H1 (cell line): ENCODE results near the gene TIAL1. TPM values are rescaled to one million over a fixed set of nuclear protein-coding genes. Genes with fewer than 3 reads are reported as not detected.

Experiments used
- CTCF ChIA-PET: fragments of 300-600 bp; sonication (Branson Sonifier 250); formaldehyde crosslinking; loops from one replicate; lab custom pipeline; 2021; ENCODE audit not compliant: partially characterized antibody; lab: Charles Lee
- POLR2A ChIA-PET: fragments of 300-600 bp; sonication (Branson Sonifier 250); formaldehyde crosslinking; loops from one replicate; lab custom pipeline; 2021; ENCODE audit warnings: inconsistent platforms; ENCODE audit not compliant: partially characterized antibody; lab: Charles Lee
- DNase-seq, 2 experiments: peaks; one replicate each; pipeline versions ENCODE4 v3.0.0 to v3.0.0-alpha.2; 2010 to 2022; ENCODE audit warnings: low spot score in 2 of 2, low read depth in 1 of 2, mixed read lengths in 1 of 2
- FAIRE-seq: peaks from 2 replicates; lab custom pipeline; 2011; peaks lifted over from hg19 to GRCh38; lab: Jason Lieb, UNC
- H2AFZ ChIP-seq: 2 replicates; pipeline ENCODE4 v1.8.1; 2012; ENCODE audit warnings: low read length, inconsistent platforms
- H2AK5ac ChIP-seq: 2 replicates; pipeline ENCODE4 v1.6.1; 2013; ENCODE audit warnings: low read depth, low read length
- H2BK120ac ChIP-seq: replicated peaks from 2 replicates; pipeline ENCODE3; 2013; ENCODE audit warnings: low read depth, low read length, inconsistent platforms
- H2BK12ac ChIP-seq: 2 replicates; pipeline ENCODE4 v1.6.1; 2013; ENCODE audit warnings: low read depth, low read length
- H2BK15ac ChIP-seq: 2 replicates; pipeline ENCODE4 v1.6.1; 2013; ENCODE audit warnings: low read length
- H2BK20ac ChIP-seq: 2 replicates; pipeline ENCODE4 v1.6.1; 2013; ENCODE audit warnings: low read length
- H2BK5ac ChIP-seq: 2 replicates; pipeline ENCODE4 v1.6.1; 2013; ENCODE audit warnings: low read depth, low read length
- H3K14ac ChIP-seq: 2 replicates; pipeline ENCODE4 v1.6.1; 2013; ENCODE audit warnings: inconsistent platforms; ENCODE audit not compliant: insufficient read length
- H3K18ac ChIP-seq: 2 replicates; pipeline ENCODE4 v1.6.1; 2013; ENCODE audit warnings: low read length; ENCODE audit errors: extremely low read depth
- H3K23ac ChIP-seq: 2 replicates; pipeline ENCODE4 v1.6.1; 2013; ENCODE audit warnings: inconsistent platforms; ENCODE audit not compliant: insufficient read length
- H3K23me2 ChIP-seq: 2 replicates; pipeline ENCODE4 v1.6.1; 2013; ENCODE audit warnings: low read depth, low read length
- H3K27ac ChIP-seq: 2 replicates; pipeline ENCODE4 v1.6.1; 2011; ENCODE audit warnings: low read depth, low read length, inconsistent platforms
- H3K27me3 ChIP-seq, 4 experiments: replicated peaks in 1 of 4; 1 replicate in 1 of 4; 2 replicates in 3 of 4; pipeline versions ENCODE4 v1.6.1 to v1.8.1; 2011 to 2013; ENCODE audit warnings: low read length in 3 of 4, mild to moderate bottlenecking in 3 of 4, inconsistent platforms in 2 of 4, mixed read lengths in 2 of 4, moderate library complexity in 1 of 4; ENCODE audit not compliant: control insufficient read depth in 3 of 4, insufficient read depth in 3 of 4; ENCODE audit errors: extremely low read depth in 1 of 4
- H3K36me3 ChIP-seq, 4 experiments: 2 replicates each; pipeline versions ENCODE4 v1.6.1 to v1.8.1; 2011 to 2013; ENCODE audit warnings: mild to moderate bottlenecking in 4 of 4, low read length in 3 of 4, moderate library complexity in 2 of 4, control low read depth in 1 of 4, inconsistent platforms in 1 of 4; ENCODE audit not compliant: insufficient read depth in 4 of 4, control insufficient read depth in 2 of 4
- H3K4ac ChIP-seq: replicated peaks from 2 replicates; pipeline ENCODE3; 2013; ENCODE audit warnings: low read length, low read depth, mixed read lengths, inconsistent platforms; ENCODE audit not compliant: insufficient read length
- H3K4me1 ChIP-seq, 4 experiments: replicated peaks in 1 of 4; 1 replicate in 1 of 4; 2 replicates in 3 of 4; pipeline versions ENCODE4 v1.6.1 to v1.8.1; 2011 to 2013; ENCODE audit warnings: low read length in 3 of 4, inconsistent platforms in 2 of 4, mixed read lengths in 1 of 4; ENCODE audit not compliant: insufficient read depth in 4 of 4, control insufficient read depth in 3 of 4
- H3K4me2 ChIP-seq, 2 experiments: 2 replicates each; pipeline versions ENCODE4 v1.6.1 to v1.8.1; 2011 to 2013; ENCODE audit warnings: low read depth in 2 of 2, low read length in 2 of 2, control low read depth in 1 of 2, inconsistent platforms in 1 of 2, mild to moderate bottlenecking in 1 of 2; ENCODE audit not compliant: insufficient read depth in 1 of 2
- H3K4me3 ChIP-seq, 4 experiments: fragments of 200-600, 300-600 bp in 1 of 4; sonication (generic), shearing (Covaris generic), sonication (Bioruptor Twin) in 1 of 4; 2 replicates each; pipeline versions ENCODE4 v1.5.1 to v1.8.1; 2011 to 2016; ENCODE audit warnings: low read length in 4 of 4, low read depth in 3 of 4, control low read depth in 2 of 4, inconsistent platforms in 2 of 4, mild to moderate bottlenecking in 2 of 4, mixed read lengths in 1 of 4, moderate library complexity in 1 of 4; ENCODE audit not compliant: insufficient read depth in 2 of 4; ENCODE audit errors: extremely low read depth in 1 of 4
- H3K56ac ChIP-seq: replicated peaks from 2 replicates; pipeline ENCODE3; 2013; ENCODE audit warnings: low read depth, mild to moderate bottlenecking, mixed read lengths, low read length, inconsistent platforms; ENCODE audit not compliant: insufficient read length
- H3K79me1 ChIP-seq: 2 replicates; pipeline ENCODE4 v1.6.1; 2013; ENCODE audit warnings: low read depth, low read length, control low read depth
- H3K79me2 ChIP-seq, 2 experiments: 2 replicates each; pipeline versions ENCODE4 v1.6.1 to v1.8.1; 2012 to 2013; ENCODE audit warnings: low read length in 2 of 2, mild to moderate bottlenecking in 2 of 2, inconsistent platforms in 1 of 2; ENCODE audit not compliant: insufficient read depth in 2 of 2, control insufficient read depth in 1 of 2
- H3K9ac ChIP-seq, 4 experiments: replicated peaks in 1 of 4; 1 replicate in 1 of 4; 2 replicates in 3 of 4; pipeline versions ENCODE4 v1.6.1 to v1.8.1; 2011 to 2013; ENCODE audit warnings: low read depth in 3 of 4, low read length in 3 of 4, control low read depth in 2 of 4, mild to moderate bottlenecking in 2 of 4, moderate library complexity in 2 of 4, inconsistent platforms in 1 of 4; ENCODE audit errors: extremely low read depth in 1 of 4
- H3K9me3 ChIP-seq, 2 experiments: 2 replicates each; pipeline versions ENCODE4 v1.6.1 to v1.8.1; 2012 to 2013; ENCODE audit warnings: mild to moderate bottlenecking in 2 of 2, moderate library complexity in 2 of 2, control low read depth in 1 of 2, inconsistent platforms in 1 of 2, low read depth in 1 of 2, low read length in 1 of 2, mixed read lengths in 1 of 2; ENCODE audit not compliant: insufficient read depth in 2 of 2
- H4K20me1 ChIP-seq, 2 experiments: replicated peaks in 1 of 2; 2 replicates each; pipeline versions ENCODE3 to v1.8.1; 2011 to 2013; ENCODE audit warnings: inconsistent platforms in 2 of 2, low read length in 2 of 2, mild to moderate bottlenecking in 1 of 2; ENCODE audit not compliant: insufficient read depth in 2 of 2, control insufficient read depth in 1 of 2
- H4K5ac ChIP-seq: 2 replicates; pipeline ENCODE4 v1.6.1; 2013; ENCODE audit warnings: low read length, low read depth, mixed read lengths, inconsistent platforms; ENCODE audit not compliant: insufficient read length
- H4K8ac ChIP-seq: 2 replicates; pipeline ENCODE4 v1.8.0; 2013; ENCODE audit warnings: mild to moderate bottlenecking, moderate library complexity, low read length, inconsistent platforms; ENCODE audit not compliant: insufficient read depth; ENCODE audit errors: extremely low read depth
- H4K91ac ChIP-seq: replicated peaks from 2 replicates; pipeline ENCODE3; 2013; ENCODE audit warnings: low read length, mixed read lengths, inconsistent platforms; ENCODE audit not compliant: insufficient read length
- CHD1 ChIP-seq: IDR thresholded peaks from 2 replicates; pipeline ENCODE4 v1.6.1; 2012; ENCODE audit warnings: low read depth, low read length, improper control_type of control experiment
- CREB1 ChIP-seq: IDR thresholded peaks from 2 replicates; pipeline ENCODE4 v1.6.1; 2012; ENCODE audit warnings: inconsistent platforms
- NANOG ChIP-seq: IDR thresholded peaks from 2 replicates; pipeline ENCODE4 v1.6.1; 2011; ENCODE audit warnings: low read length, low read depth, mild to moderate bottlenecking, inconsistent platforms; ENCODE audit not compliant: insufficient read depth, poor library complexity, severe bottlenecking
- RXRA ChIP-seq: IDR thresholded peaks from 2 replicates; pipeline ENCODE4 v1.6.1; 2011; ENCODE audit warnings: low read depth, mild to moderate bottlenecking, low read length, moderate library complexity; ENCODE audit not compliant: insufficient read depth
- SP1 ChIP-seq: IDR thresholded peaks from 2 replicates; pipeline ENCODE4 v1.6.1; 2011; ENCODE audit warnings: low read depth, low read length
- SP4 ChIP-seq: IDR thresholded peaks from 2 replicates; pipeline ENCODE4 v1.6.1; 2012; ENCODE audit warnings: low read length, inconsistent platforms
- SRF ChIP-seq: IDR thresholded peaks from 2 replicates; pipeline ENCODE4 v1.6.1; 2011; ENCODE audit warnings: mild to moderate bottlenecking, low read depth, low read length, moderate library complexity
- TAF1 ChIP-seq: IDR thresholded peaks from 2 replicates; pipeline ENCODE4 v1.6.1; 2011; ENCODE audit warnings: mild to moderate bottlenecking, low read depth, low read length
- TBP ChIP-seq: IDR thresholded peaks from 2 replicates; pipeline ENCODE4 v1.6.1; 2011; ENCODE audit warnings: low read depth, low read length, improper control_type of control experiment
- WGBS, 2 experiments: shearing (Covaris generic) in 1 of 2; methylation state at CpG; one replicate each; pipeline versions ENCODE4 v1.1.6 to v1.1.7; 2013 to 2015; ENCODE audit warnings: low lambda C conversion rate in 2 of 2, mixed read lengths in 2 of 2, inconsistent platforms in 1 of 2, low coverage in 1 of 2, missing lambda C conversion rate in 1 of 2; ENCODE audit not compliant: insufficient replicate concordance in 2 of 2, insufficient coverage in 1 of 2, insufficient read length in 1 of 2; ENCODE audit errors: extremely low coverage in 1 of 2, missing lambda C conversion rate in 1 of 2; 5-methylcytosine and 5-hydroxymethylcytosine counted together
- polyA plus RNA-seq, 7 experiments: library from polyadenylated mRNA; depleted of rRNA in 3 of 7; stranded (reverse) in 5 of 7; unstranded in 2 of 7; fragments of >200 nt in 5 of 7; fragments of 200-250 nt in 2 of 7; gene quantifications; 1 replicate in 5 of 7; 2 replicates in 1 of 7; 4 replicates in 1 of 7; pipeline versions ENCODE4 v1.2.1 to v1.2.3, GENCODE V29; 2011 to 2013; ENCODE audit warnings: missing spikeins in 2 of 7, mixed read lengths in 2 of 7
- total RNA-seq: library from RNA; stranded (reverse); fragmentation: NEBNext Ultra II Directional; extraction: Animal tissue kit (Norgen Biotek cat#: 25700); gene quantifications from 2 replicates; pipeline ENCODE4 v1.2.1, GENCODE V29; 2021
- TF ChIP-seq, protein P1 (sequence below): IDR thresholded peaks from 2 replicates; pipeline ENCODE4 v1.6.1; 2011; ENCODE audit warnings: low read depth, mild to moderate bottlenecking, low read length; ENCODE audit not compliant: insufficient read depth

TIAL1 gene
- total and polyA plus RNA-seq, 2 of the 8 experiments (the other 6 are each of a cell fraction or from before 2014, with no cell fraction given) = 50.4 to 166 TPM

DNA sequence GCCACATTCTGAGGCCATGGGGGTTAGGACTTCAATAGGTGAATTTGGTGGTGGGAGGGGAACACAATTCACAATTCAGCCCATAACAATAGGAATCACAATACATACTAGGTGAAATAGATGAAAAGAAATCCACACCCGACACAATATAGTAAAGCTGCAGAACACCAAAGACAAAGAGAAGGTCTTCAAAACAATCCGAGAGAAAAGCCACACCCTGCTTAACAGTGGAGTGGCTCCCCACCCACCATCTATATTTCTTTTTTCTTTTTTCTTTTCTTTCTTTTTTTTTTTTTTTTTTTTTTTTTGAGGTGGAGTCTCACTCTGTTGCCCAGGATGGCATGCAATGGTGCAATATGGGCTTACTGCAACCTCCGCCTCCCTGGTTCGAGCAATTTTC lies 14.7 kb upstream of the TIAL1 start:
- POLR2A ChIA-PET = interaction anchor here (1.5 kb wide), 1 partner anchor 14 kb away, joined by 3 read pairs; the partner anchor contains the start of gene TIAL1
- DNase-seq = no peak
- Histone ChIP-seq H3K9me3 (no peaks in the 10 kb centered on the region), H3K18ac (no peak overlapping the region), H3K36me3 (no peaks in the 10 kb centered on the region), H3K4me3 (no peak overlapping the region), H4K20me1 (no peaks in the 10 kb centered on the region), H3K9ac (no peak overlapping the region), H2AK5ac (no peak overlapping the region), H3K23me2 (no peaks in the 10 kb centered on the region), H3K79me2 (no peaks in the 10 kb centered on the region), H3K56ac (no peak overlapping the region)
- 90% methylated on average over 4 of the region's 4 CpGs; no CpG with 5 or more reads in 1 of the 2 experiments for WGBS, 2 experiments
- TF ChIP-seq CHD1 (no peak), TAF1 (no peak), RXRA (no peak), TBP (no peak), SRF (no peak), CREB1 (no peak), SP4 (no peak), SP1 (no peak), NANOG (no peak)
- TF ChIP-seq, protein P1, sequence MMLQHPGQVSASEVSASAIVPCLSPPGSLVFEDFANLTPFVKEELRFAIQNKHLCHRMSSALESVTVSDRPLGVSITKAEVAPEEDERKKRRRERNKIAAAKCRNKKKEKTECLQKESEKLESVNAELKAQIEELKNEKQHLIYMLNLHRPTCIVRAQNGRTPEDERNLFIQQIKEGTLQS = no peak
- TF ChIP-seq, all 59 proteins: peak for 0
- CTCF ChIA-PET = interaction anchor here (1.3 kb wide), 1 partner anchor 21 kb away, joined by 3 read pairs; no protein-coding TSS in a partner anchor
- no peak overlapping the region for H2BK12ac ChIP-seq
- H3K27ac ChIP-seq = no peak overlapping the region
- no peak overlapping the region for H4K5ac ChIP-seq
- no peak overlapping the region for H2BK5ac ChIP-seq
- no peak overlapping the region for H4K91ac ChIP-seq
- no peak overlapping the region for H2BK20ac ChIP-seq
- H3K4ac ChIP-seq = no peak overlapping the region
- no peak for FAIRE-seq
- H3K4me1 ChIP-seq = no peaks in the 10 kb centered on the region
- H2BK120ac ChIP-seq = no peak overlapping the region
- H3K4me2 ChIP-seq = no peak overlapping the region
- no peak overlapping the region for H3K14ac ChIP-seq
- no peak overlapping the region for H4K8ac ChIP-seq
- H3K27me3 ChIP-seq = no peaks in the 10 kb centered on the region
- H2AFZ ChIP-seq = no peak overlapping the region
- H3K23ac ChIP-seq = no peak overlapping the region
- no peak overlapping the region for H2BK15ac ChIP-seq
- no peaks in the 10 kb centered on the region for H3K79me1 ChIP-seq
